ENCODE results near the gene PIP5K1A. TPM values are rescaled to one million over a fixed set of nuclear protein-coding genes. Genes with fewer than 3 reads are reported as not detected.

PIP5K1A gene
- total RNA-seq, 4 donors from 2014 or later, result 66.8 to 240 (median 92.6) TPM

- H3K27ac ChIP-seq, result no peak overlapping the region
- H3K9me3 ChIP-seq, result no peaks in the 10 kb centered on the region
- no peak for TF ChIP-seq POLR2A (IDR thresholded peaks at IDR 0.05)
- no peak for TF ChIP-seq CTCF (IDR thresholded peaks at IDR 0.05)
- no peak overlapping the region for H3K4me3 ChIP-seq
- intact Hi-C loops (cut with DNase I; ENCODE audit: low total_unique reads), result no loop called here
- H3K4me1 ChIP-seq, result no peaks in the 10 kb centered on the region
- H3K36me3 ChIP-seq, result no peaks in the 10 kb centered on the region
- no peak for DNase-seq
- H3K27me3 ChIP-seq, result no peaks in the 10 kb centered on the region
These were observed 40.1 kb downstream of the PIP5K1A start for GRCh38 chr1:151238467-151238739.

GRCh38 chr1:151242442-151242841 is 44.1 kb downstream of the PIP5K1A start:
- H3K27me3 ChIP-seq, result no peaks in the 10 kb centered on the region
- no peaks in the 10 kb centered on the region for H3K9me3 ChIP-seq
- no peak overlapping the region for H3K27ac ChIP-seq
- H3K36me3 ChIP-seq, result no peaks in the 10 kb centered on the region
- H3K4me3 ChIP-seq, result no peak overlapping the region
- no peak for TF ChIP-seq CTCF (IDR thresholded peaks at IDR 0.05)
- no peak for TF ChIP-seq POLR2A (IDR thresholded peaks at IDR 0.05)
- H3K4me1 ChIP-seq, result no peaks in the 10 kb centered on the region
- DNase-seq, result no peak
- intact Hi-C loops (cut with DNase I; ENCODE audit: low total_unique reads), result no loop called here

GRCh38 chr1:151243683-151244216 is 45.4 kb downstream of the PIP5K1A start:
- Histone ChIP-seq H3K27me3 (no peaks in the 10 kb centered on the region), H3K27ac (no peak overlapping the region), H3K4me3 (no peak overlapping the region), H3K36me3 (no peaks in the 10 kb centered on the region), H3K9me3 (no peaks in the 10 kb centered on the region), H3K4me1 (no peaks in the 10 kb centered on the region)
- TF ChIP-seq CTCF (IDR thresholded peaks at IDR 0.05), result no peak
- TF ChIP-seq POLR2A (IDR thresholded peaks at IDR 0.05), result no peak
- intact Hi-C loops (cut with DNase I; ENCODE audit: low total_unique reads), result no loop called here
- no peak for DNase-seq

GRCh38 chr1:151246786-151247185 is 48.4 kb downstream of the PIP5K1A start:
- no peak for DNase-seq
- intact Hi-C loops (cut with DNase I; ENCODE audit: low total_unique reads), result no loop called here
- no peaks in the 10 kb centered on the region for H3K9me3 ChIP-seq
- H3K27me3 ChIP-seq, result no peaks in the 10 kb centered on the region
- no peaks in the 10 kb centered on the region for H3K36me3 ChIP-seq
- H3K4me3 ChIP-seq, result no peak overlapping the region
- TF ChIP-seq CTCF (IDR thresholded peaks at IDR 0.05), result no peak
- no peak for TF ChIP-seq POLR2A (IDR thresholded peaks at IDR 0.05)
- no peak overlapping the region for H3K27ac ChIP-seq
- H3K4me1 ChIP-seq, result no peaks in the 10 kb centered on the region

GRCh38 chr1:151251656-151252470 is 53.5 kb downstream of the PIP5K1A start:
- intact Hi-C loops (cut with DNase I; ENCODE audit: low total_unique reads), result loop anchor here (10.0 kb wide), 1 partner anchor 57 kb away; the partner anchor contains the start of genes PIP5K1A and VPS72

More at GRCh38 chr1:151251656-151252470, 53.5 kb downstream of the PIP5K1A start:
- Histone ChIP-seq H3K36me3 (no peaks in the 10 kb centered on the region), H3K27ac (no peak overlapping the region), H3K27me3 (no peaks in the 10 kb centered on the region), H3K9me3 (no peaks in the 10 kb centered on the region), H3K4me3 (no peak overlapping the region), H3K4me1 (peaks cover 0 to 3% of the 10 kb centered on the region in 2 donors)
- TF ChIP-seq CTCF (IDR thresholded peaks at IDR 0.05) (peak; percentile 69 to 85 (median 76)), POLR2A (IDR thresholded peaks at IDR 0.05) (no peak)
- DNase-seq, result peak; percentile 32 to 69

Measured in uterus (tissue), 4 donors.